CD14-positive monocyte (primary cell): ENCODE measurements around the gene PRRT4. TPM values are rescaled to one million over a fixed set of nuclear protein-coding genes. Genes with fewer than 3 reads are reported as not detected.

Experiments
- DNase-seq, 3 donors: peaks; one replicate each; pipeline ENCODE4 v3.0.0-alpha.2; 2011 to 2022
- H2AFZ ChIP-seq: 2 replicates; pipeline ENCODE4 v1.6.0; 2012; ENCODE audit warnings: mild to moderate bottlenecking, low read depth, low read length, inconsistent platforms; ENCODE audit not compliant: insufficient read depth, poor library complexity, severe bottlenecking
- H3K27ac ChIP-seq, 2 donors: 1 replicate in 1 of 2; 2 replicates in 1 of 2; pipeline ENCODE4 v1.5.1; 2012 to 2013; ENCODE audit warnings: low read length in 2 of 2, control low read depth in 1 of 2, inconsistent platforms in 1 of 2, low read depth in 1 of 2, mild to moderate bottlenecking in 1 of 2
- H3K27me3 ChIP-seq, 2 donors: one replicate each; pipeline versions ENCODE4 v1.6.0 to v1.6.1; 2011 to 2013; ENCODE audit warnings: low read length in 2 of 2; ENCODE audit not compliant: control insufficient read depth in 2 of 2, insufficient read depth in 2 of 2
- H3K36me3 ChIP-seq, 2 donors: replicated peaks in 1 of 2; 1 replicate in 1 of 2; 2 replicates in 1 of 2; pipeline versions ENCODE4 v1.5.1 to v1.6.1; 2012 to 2013; ENCODE audit warnings: low read length in 2 of 2, control low read depth in 1 of 2, inconsistent platforms in 1 of 2, mild to moderate bottlenecking in 1 of 2; ENCODE audit not compliant: insufficient read depth in 2 of 2, control insufficient read depth in 1 of 2
- H3K4me1 ChIP-seq, 2 donors: 1 replicate in 1 of 2; 2 replicates in 1 of 2; pipeline versions ENCODE4 v1.5.1 to v1.6.1; 2012 to 2013; ENCODE audit warnings: low read length in 2 of 2, control low read depth in 1 of 2, inconsistent platforms in 1 of 2, mild to moderate bottlenecking in 1 of 2, moderate library complexity in 1 of 2; ENCODE audit not compliant: insufficient read depth in 2 of 2, control insufficient read depth in 1 of 2
- H3K4me2 ChIP-seq: replicated peaks from 2 replicates; pipeline ENCODE3; 2012; ENCODE audit warnings: low read length, moderate library complexity, mild to moderate bottlenecking; ENCODE audit not compliant: poor library complexity, severe bottlenecking; ENCODE audit errors: extremely low read depth
- H3K4me3 ChIP-seq, 3 experiments: fragments of 200-600 bp in 1 of 3; sonication (generic) in 1 of 3; replicated peaks in 1 of 3; 1 replicate in 2 of 3; 2 replicates in 1 of 3; pipeline ENCODE4 v1.5.1; 2011 to 2013; ENCODE audit warnings: low read length in 3 of 3, mild to moderate bottlenecking in 3 of 3, control low read depth in 2 of 3, low read depth in 2 of 3, inconsistent platforms in 1 of 3, moderate library complexity in 1 of 3
- H3K79me2 ChIP-seq: 2 replicates; pipeline ENCODE4 v1.6.0; 2012; ENCODE audit warnings: mild to moderate bottlenecking, control low read depth, inconsistent platforms, low read length, moderate library complexity; ENCODE audit not compliant: insufficient read depth
- H3K9ac ChIP-seq: 2 replicates; pipeline ENCODE4 v1.6.0; 2017; ENCODE audit warnings: low read length, mild to moderate bottlenecking; ENCODE audit not compliant: insufficient read depth, poor library complexity, severe bottlenecking
- H3K9me3 ChIP-seq, 2 donors: replicated peaks in 1 of 2; 1 replicate in 1 of 2; 2 replicates in 1 of 2; pipeline versions ENCODE4 v1.5.1 to v1.6.1; 2012 to 2013; ENCODE audit warnings: low read length in 2 of 2, control low read depth in 1 of 2; ENCODE audit not compliant: control insufficient read depth in 1 of 2, insufficient read depth in 1 of 2
- H4K20me1 ChIP-seq: 2 replicates; pipeline ENCODE4 v1.6.0; 2012; ENCODE audit warnings: mild to moderate bottlenecking, low read length, control low read depth, moderate library complexity; ENCODE audit not compliant: insufficient read depth
- H3K27ac Mint-ChIP-seq, 7 donors: one replicate each; pipeline ENCODE4 v1.8.0; 2020; ENCODE audit warnings: mild to moderate bottlenecking in 7 of 7, mixed read lengths in 7 of 7, moderate library complexity in 6 of 7, inconsistent platforms in 2 of 7
- H3K27me3 Mint-ChIP-seq, 3 donors: one replicate each; pipeline ENCODE4 v1.8.0; 2021 to 2022; ENCODE audit warnings: low read depth in 3 of 3, mild to moderate bottlenecking in 3 of 3, mixed read lengths in 3 of 3, moderate library complexity in 3 of 3, inconsistent platforms in 1 of 3
- H3K36me3 Mint-ChIP-seq, 2 donors: one replicate each; pipeline ENCODE4 v1.8.0; 2020; ENCODE audit warnings: mixed read lengths in 2 of 2, inconsistent platforms in 1 of 2, mild to moderate bottlenecking in 1 of 2
- H3K4me1 Mint-ChIP-seq: one replicate; pipeline ENCODE4 v1.8.0; 2020; ENCODE audit warnings: mild to moderate bottlenecking, mixed read lengths
- H3K4me3 Mint-ChIP-seq, 2 donors: one replicate each; pipeline ENCODE4 v1.8.0; 2020; ENCODE audit warnings: mild to moderate bottlenecking in 2 of 2, mixed read lengths in 2 of 2, moderate library complexity in 1 of 2
- H3K9me3 Mint-ChIP-seq, 7 donors: one replicate each; pipeline ENCODE4 v1.8.0; 2020 to 2022; ENCODE audit warnings: mixed read lengths in 7 of 7, mild to moderate bottlenecking in 6 of 7, moderate library complexity in 6 of 7, inconsistent platforms in 2 of 7
- WGBS: methylation state at CpG from one replicate; pipeline ENCODE4 v1.1.5; 2013; ENCODE audit warnings: missing lambda C conversion rate; ENCODE audit not compliant: insufficient coverage; 5-methylcytosine and 5-hydroxymethylcytosine counted together
- intact Hi-C, 2 donors: fragments of 100-400 bp; cut with micrococcal nuclease; formaldehyde crosslinking; loops; one replicate each; pipeline versions ENCODE4 v1.15.0 to v1.15.1; 2023
- polyA plus RNA-seq, 3 donors: library from polyadenylated mRNA; depleted of rRNA in 1 of 3; unstranded in 2 of 3; stranded (reverse) in 1 of 3; fragments of 300-500 nt in 2 of 3; fragments of >200 nt in 1 of 3; fragmentation: Illumina TruSeq in 2 of 3; gene quantifications; 1 replicate in 2 of 3; 2 replicates in 1 of 3; pipeline ENCODE4 v1.2.3, GENCODE V29; 2012 to 2021
- TF ChIP-seq, protein P1 (sequence below): fragments of 200-600 bp; IDR thresholded peaks from one replicate; pipeline ENCODE4 v1.8.0; 2022; ENCODE audit warnings: antibody characterized with exemption, mild to moderate bottlenecking

PRRT4 gene
- polyA plus RNA-seq, 3 donors: 1.1 TPM; not detected in 2

DNA sequence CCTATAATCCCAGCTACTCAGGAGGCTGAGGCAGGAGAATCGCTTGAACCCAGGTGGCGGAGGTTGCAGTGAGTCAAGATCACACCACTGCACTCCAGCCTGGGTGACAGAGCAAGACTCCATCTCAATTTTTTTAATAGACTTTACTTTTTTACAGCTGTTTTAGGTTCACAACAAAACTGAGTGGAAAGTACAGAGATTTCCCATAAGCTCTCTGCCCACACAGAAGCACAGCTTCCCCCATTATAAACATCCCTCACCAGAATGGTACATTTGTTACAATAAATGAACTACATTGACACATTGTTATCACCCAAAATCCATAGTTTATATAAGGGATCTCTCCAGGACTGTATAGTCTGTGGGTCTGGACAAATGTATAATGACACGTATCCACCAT, 14.6 kb upstream of the PRRT4 start:
- H3K4me3 ChIP-seq: no peak overlapping the region
- no peaks in the 10 kb centered on the region for H4K20me1 ChIP-seq
- no peaks in the 10 kb centered on the region for H3K36me3 ChIP-seq
- no peak overlapping the region for H3K4me3 Mint-ChIP-seq
- H3K27ac Mint-ChIP-seq: no peak overlapping the region
- H3K27me3 Mint-ChIP-seq: peaks cover 2 to 4% (median 3%) of the 10 kb centered on the region in 3 donors
- H3K4me1 ChIP-seq: peaks cover 5 to 7% of the 10 kb centered on the region in 2 donors
- H3K27me3 ChIP-seq: no peaks in the 10 kb centered on the region
- H3K36me3 Mint-ChIP-seq: no peaks in the 10 kb centered on the region
- no peaks in the 10 kb centered on the region for H3K9me3 Mint-ChIP-seq
- H3K9me3 ChIP-seq: no peaks in the 10 kb centered on the region
- WGBS: 100% methylated on average over 3 of the region's 3 CpGs
- TF ChIP-seq, protein P1, sequence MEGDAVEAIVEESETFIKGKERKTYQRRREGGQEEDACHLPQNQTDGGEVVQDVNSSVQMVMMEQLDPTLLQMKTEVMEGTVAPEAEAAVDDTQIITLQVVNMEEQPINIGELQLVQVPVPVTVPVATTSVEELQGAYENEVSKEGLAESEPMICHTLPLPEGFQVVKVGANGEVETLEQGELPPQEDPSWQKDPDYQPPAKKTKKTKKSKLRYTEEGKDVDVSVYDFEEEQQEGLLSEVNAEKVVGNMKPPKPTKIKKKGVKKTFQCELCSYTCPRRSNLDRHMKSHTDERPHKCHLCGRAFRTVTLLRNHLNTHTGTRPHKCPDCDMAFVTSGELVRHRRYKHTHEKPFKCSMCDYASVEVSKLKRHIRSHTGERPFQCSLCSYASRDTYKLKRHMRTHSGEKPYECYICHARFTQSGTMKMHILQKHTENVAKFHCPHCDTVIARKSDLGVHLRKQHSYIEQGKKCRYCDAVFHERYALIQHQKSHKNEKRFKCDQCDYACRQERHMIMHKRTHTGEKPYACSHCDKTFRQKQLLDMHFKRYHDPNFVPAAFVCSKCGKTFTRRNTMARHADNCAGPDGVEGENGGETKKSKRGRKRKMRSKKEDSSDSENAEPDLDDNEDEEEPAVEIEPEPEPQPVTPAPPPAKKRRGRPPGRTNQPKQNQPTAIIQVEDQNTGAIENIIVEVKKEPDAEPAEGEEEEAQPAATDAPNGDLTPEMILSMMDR: no peak
- H3K9ac ChIP-seq: no peak overlapping the region
- no peaks in the 10 kb centered on the region for H3K79me2 ChIP-seq
- no peak overlapping the region for H3K27ac ChIP-seq
- no peak for DNase-seq
- no peak overlapping the region for H2AFZ ChIP-seq
- intact Hi-C loops: no loop called here
- H3K4me2 ChIP-seq: no peak overlapping the region
- H3K4me1 Mint-ChIP-seq: peaks cover 6% of the 10 kb centered on the region

DNA sequence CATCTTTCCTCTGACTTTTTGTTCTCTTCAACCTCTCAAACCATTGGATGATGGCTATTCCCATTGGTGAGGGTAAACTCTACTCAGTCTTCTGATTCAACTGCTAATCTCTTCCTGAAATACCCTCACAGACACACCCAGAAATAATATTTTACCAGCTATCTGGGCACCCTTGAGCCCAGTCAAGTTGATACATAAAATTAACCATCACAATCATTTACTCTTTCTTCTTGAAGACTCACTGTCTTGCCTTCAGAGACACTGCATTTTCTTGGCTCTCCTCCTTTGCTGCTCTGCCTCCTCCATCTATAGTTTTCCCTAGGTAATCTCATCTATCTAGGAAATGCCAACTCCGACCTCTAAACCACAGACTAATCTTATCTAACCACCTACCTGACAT, 12.6 kb upstream of the PRRT4 start:
- H3K4me1 Mint-ChIP-seq: no peaks in the 10 kb centered on the region
- TF ChIP-seq, protein P1: no peak
- Histone ChIP-seq H3K4me3 (no peak overlapping the region), H3K79me2 (no peaks in the 10 kb centered on the region), H3K27ac (no peak overlapping the region), H3K36me3 (no peaks in the 10 kb centered on the region), H3K9ac (no peak overlapping the region), H4K20me1 (no peaks in the 10 kb centered on the region), H3K4me1 (no peaks in the 10 kb centered on the region), H3K27me3 (no peaks in the 10 kb centered on the region), H3K4me2 (no peak overlapping the region), H3K9me3 (no peaks in the 10 kb centered on the region), H2AFZ (no peak overlapping the region)
- no CpG with 5 or more reads among the region's 1 CpG for WGBS
- no peak for DNase-seq
- intact Hi-C loops: no loop called here
- H3K36me3 Mint-ChIP-seq: no peaks in the 10 kb centered on the region
- no peak overlapping the region for H3K27ac Mint-ChIP-seq
- peaks cover 3 to 5% (median 4%) of the 10 kb centered on the region in 3 donors for H3K27me3 Mint-ChIP-seq
- no peaks in the 10 kb centered on the region for H3K9me3 Mint-ChIP-seq
- no peak overlapping the region for H3K4me3 Mint-ChIP-seq
